GM04504 (cell line): ENCODE results near the gene EFCAB11.
"Not testable (repeated sequence)": the region's sequence is repeated elsewhere in the genome, so short reads cannot be mapped to it uniquely, and the experiment has no call there.

Experiments used
- DNase-seq: peaks from one replicate; pipeline ENCODE4 v3.0.0-alpha.2; 2012; ENCODE audit warnings: low read depth

Gene EFCAB11

GRCh38 chr14:89911010-89911919 lies 43.3 kb downstream of the EFCAB11 start:
- DNase-seq: no peak

GRCh38 chr14:89910691-89911009 lies 43.9 kb downstream of the EFCAB11 start:
- no peak for DNase-seq

- DNase-seq: no peak
These were observed 44.9 kb downstream of the EFCAB11 start for GRCh38 chr14:89909586-89909985.

GRCh38 chr14:89908712-89909450 lies 45.6 kb downstream of the EFCAB11 start:
- no peak for DNase-seq

- no peak for DNase-seq
These were observed 46.9 kb downstream of the EFCAB11 start for GRCh38 chr14:89907655-89908054.

- DNase-seq: no peak
These were observed 48.5 kb downstream of the EFCAB11 start for GRCh38 chr14:89906000-89906399.

GRCh38 chr14:89903340-89903952 lies 51.1 kb downstream of the EFCAB11 start:
- DNase-seq: no peak

GRCh38 chr14:89902881-89903280 lies 51.6 kb downstream of the EFCAB11 start:
- no peak for DNase-seq

- DNase-seq: no peak
These were observed 53.7 kb downstream of the EFCAB11 start for GRCh38 chr14:89900802-89901201.

GRCh38 chr14:89899917-89900663 lies 54.4 kb downstream of the EFCAB11 start:
- no peak for DNase-seq

GRCh38 chr14:89899291-89899690 lies 55.2 kb downstream of the EFCAB11 start:
- no peak for DNase-seq

GRCh38 chr14:89893388-89893787 lies 61.1 kb downstream of the EFCAB11 start:
- not testable (repeated sequence) for DNase-seq

GRCh38 chr14:89892953-89893352 lies 61.6 kb downstream of the EFCAB11 start:
- DNase-seq: no peak

- DNase-seq: not testable (repeated sequence)
These were observed 62.8 kb downstream of the EFCAB11 start for GRCh38 chr14:89891721-89892120.

GRCh38 chr14:89891055-89891454 lies 63.5 kb downstream of the EFCAB11 start:
- no peak for DNase-seq

GRCh38 chr14:89890589-89890988 lies 63.9 kb downstream of the EFCAB11 start:
- no peak for DNase-seq

- no peak for DNase-seq
These were observed 64.9 kb downstream of the EFCAB11 start for GRCh38 chr14:89889626-89890025.

- no peak for DNase-seq
These were observed 69.8 kb downstream of the EFCAB11 start for GRCh38 chr14:89884761-89885160.

GRCh38 chr14:89881839-89882238 lies 72.7 kb downstream of the EFCAB11 start:
- no peak for DNase-seq

GRCh38 chr14:89874091-89874490 lies 80.4 kb downstream of the EFCAB11 start:
- not testable (repeated sequence) for DNase-seq

GRCh38 chr14:89870316-89870715 lies 84.2 kb downstream of the EFCAB11 start:
- no peak for DNase-seq

- no peak for DNase-seq
These were observed 84.9 kb downstream of the EFCAB11 start for GRCh38 chr14:89869606-89870005.
